LoVo (cell line): Measurements from ENCODE around the gene USH2A.
"Not testable (repeated sequence)": the region's sequence is repeated elsewhere in the genome, so short reads cannot be mapped to it uniquely, and the experiment has no call there.

ENCODE experiments used
- DNase-seq: peaks from one replicate; pipeline ENCODE4 v3.0.0-alpha.2; 2016; ENCODE audit warnings: low spot score

The USH2A gene

DNA sequence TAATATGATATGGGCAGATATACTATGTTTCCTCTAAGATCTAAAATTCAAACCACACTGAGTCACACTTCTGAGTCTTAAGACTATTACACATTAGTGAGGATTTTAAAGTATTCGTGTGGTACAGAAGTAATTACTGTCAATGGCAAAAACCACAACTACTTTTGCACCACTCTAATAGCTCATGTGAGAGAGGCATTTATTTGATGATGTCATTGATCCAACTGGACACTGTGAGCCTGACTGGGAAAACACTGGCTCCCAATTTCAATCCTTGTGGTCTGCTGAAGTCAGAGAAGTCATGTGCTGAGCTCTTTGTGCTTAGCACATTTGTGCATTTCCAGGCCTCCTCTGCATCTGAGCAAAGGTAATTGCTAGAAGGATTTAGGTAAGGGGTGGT is 377.8 kb downstream of the USH2A start:
- no peak for DNase-seq

DNA sequence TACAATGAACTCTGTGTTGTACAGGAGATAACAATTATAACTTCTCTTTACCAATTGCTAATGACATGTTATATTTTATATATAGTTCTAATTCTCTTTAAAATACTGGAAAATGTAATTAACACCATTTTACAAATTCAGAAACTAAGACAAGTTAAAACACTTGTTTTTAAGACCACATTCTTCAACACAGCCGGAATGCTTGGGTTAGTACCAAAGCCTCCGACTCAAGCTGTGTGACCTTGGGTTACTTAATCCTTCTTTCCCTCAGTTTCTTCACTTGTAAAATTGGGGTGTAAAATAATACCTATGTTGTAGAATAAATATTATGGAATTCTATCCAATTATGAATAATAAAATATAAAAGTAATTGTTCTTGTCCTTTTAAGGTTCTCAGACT is 378.7 kb downstream of the USH2A start:
- no peak for DNase-seq

DNA sequence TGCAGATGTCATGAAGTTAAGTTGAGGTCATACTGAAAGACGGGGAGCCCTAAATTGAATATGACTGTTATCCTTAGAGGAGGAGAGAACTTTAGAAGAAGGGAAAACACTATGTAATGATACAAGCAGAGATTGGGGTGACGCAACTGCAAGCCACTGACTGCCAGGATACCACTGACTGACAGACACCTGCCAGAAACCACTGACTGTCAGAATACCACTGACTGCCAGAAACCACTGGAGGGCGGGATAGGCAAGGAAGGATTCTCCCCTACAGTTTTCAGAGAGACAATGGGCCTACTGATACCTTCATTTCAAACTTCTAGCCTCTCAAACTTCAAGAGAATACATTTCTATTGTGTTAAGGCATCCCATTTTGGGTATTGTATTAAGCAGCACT is 388.7 kb downstream of the USH2A start:
- no peak for DNase-seq

- DNase-seq: no peak
Measured at GRCh38 chr1:216032961-216033614, 390.2 kb downstream of the USH2A start.

DNA sequence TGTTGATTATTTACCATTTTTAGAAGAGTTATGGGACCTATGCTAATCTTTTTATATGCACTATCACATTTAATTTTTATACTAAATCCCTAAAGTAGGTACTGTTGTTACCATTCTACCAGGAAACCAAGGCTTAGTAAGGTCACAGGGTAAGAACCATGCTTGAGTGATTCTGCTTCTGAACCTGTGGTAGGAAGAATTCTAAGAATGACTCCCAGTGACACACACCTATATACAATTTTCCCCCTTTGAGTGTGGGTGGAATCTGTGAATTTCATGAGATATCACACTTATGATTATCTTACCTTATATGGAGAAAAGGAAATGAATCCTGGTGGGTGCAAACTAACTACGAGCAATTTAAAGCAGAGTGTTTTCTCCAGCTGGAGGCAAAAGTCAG is 391.0 kb downstream of the USH2A start:
- DNase-seq: no peak

GRCh38 chr1:216028631-216029030 is 394.6 kb downstream of the USH2A start:
- DNase-seq: no peak

- no peak for DNase-seq
Measured at GRCh38 chr1:216024546-216024945, 398.7 kb downstream of the USH2A start.

GRCh38 chr1:216020743-216021345 is 402.4 kb downstream of the USH2A start:
- no peak for DNase-seq

DNA sequence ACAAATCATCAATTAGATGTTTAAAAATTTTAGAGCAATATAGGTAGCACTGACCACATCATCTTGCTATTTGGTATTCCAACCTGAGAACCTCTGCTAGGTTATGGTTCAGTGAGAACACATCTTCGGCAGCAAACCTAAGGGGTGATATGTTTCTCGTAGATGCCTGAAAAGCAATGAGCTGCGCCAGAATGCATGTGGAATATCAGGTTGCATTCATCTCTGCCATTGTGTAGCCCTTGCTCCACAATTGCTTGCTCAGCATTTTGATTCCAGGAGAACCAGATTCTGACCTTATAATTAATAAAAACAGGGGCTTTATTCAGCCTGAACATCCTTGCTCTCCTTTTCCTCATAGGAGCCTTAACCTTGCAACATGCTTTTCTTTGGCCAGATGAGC is 408.1 kb downstream of the USH2A start:
- no peak for DNase-seq

- DNase-seq: no peak
Measured at GRCh38 chr1:216014086-216014485, 409.2 kb downstream of the USH2A start.

DNA sequence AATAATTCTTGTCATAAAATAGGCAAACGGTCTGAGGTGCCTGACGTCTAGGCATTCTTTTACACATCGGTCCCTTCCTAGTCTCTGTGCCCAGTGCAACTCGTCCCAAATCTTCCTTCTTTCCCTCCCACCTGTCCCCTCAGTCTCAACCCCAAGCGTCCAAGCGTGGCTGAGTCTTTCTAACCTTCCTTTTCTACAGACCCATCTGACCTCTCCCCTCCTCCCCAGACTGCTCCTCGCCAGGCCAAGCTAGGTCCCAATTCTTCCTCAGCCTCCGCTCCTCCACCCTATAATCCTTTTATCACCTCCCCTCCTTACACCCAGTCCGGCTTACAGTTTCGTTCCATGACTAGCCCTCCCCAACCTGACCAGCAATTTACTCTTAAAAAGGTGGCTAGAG is 413.8 kb downstream of the USH2A start:
- DNase-seq: not testable (repeated sequence)

GRCh38 chr1:216005916-216006315 is 417.3 kb downstream of the USH2A start:
- no peak for DNase-seq

DNA sequence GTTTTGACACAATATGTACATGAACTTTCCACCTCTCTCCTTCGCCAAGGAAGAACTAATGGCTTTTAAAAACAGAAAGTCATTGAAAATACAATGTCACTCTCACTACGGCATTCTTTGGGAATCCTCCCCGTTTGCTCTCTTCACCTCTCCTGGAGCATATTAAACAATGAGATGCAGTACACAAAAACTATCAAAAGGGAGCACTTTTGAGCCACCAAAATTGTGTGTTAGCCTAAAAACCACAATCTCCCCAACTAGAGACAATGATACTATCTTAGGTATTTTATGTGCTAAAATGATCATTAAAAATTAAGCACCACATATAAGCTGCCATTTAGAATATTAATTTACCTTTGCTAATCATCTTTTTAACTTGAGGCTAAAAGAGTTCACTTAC is 430.6 kb downstream of the USH2A start:
- DNase-seq: no peak

GRCh38 chr1:215987092-215987875 is 436.0 kb downstream of the USH2A start:
- no peak for DNase-seq

DNA sequence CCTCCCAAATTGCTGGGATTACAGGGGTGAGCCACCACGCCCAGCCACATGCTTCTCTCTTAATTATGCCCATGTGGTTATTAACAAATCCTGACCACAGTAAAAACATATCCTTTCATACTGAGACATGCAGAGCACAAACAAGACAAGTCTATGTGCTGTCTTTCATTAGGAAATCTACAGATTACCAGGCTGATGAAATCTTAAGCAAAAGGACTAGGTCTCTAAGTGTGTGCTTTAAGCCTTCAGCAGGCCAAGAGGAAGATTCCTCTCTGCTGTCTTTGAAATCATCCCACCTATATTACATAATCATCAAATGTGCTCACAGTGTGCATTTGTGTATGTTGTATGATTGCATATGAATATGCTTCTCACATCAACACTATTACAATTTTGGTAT is 436.8 kb downstream of the USH2A start:
- DNase-seq: no peak

DNA sequence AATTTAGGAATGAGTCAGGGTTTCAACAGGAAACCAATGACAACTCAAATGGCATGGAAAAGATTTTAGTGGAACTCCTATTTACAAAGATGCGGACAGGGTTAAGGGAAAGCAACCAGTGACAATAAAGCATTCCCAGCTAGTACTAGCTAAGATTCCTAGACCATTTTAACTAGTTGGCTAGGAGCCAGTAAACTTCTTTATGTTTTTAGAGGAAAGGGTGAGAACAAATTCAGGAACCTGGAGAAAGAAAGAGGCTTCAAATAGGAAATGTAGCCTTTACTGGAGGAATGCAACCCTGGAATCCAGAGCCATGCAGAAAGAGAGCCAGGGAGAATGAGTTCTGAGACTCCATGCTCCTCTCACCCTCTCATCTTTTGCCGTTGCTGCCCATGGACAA is 439.6 kb downstream of the USH2A start:
- DNase-seq: no peak

- DNase-seq: no peak
Measured at GRCh38 chr1:215971793-215972441, 451.3 kb downstream of the USH2A start.

- no peak for DNase-seq
Measured at GRCh38 chr1:215970406-215970805, 452.8 kb downstream of the USH2A start.

DNA sequence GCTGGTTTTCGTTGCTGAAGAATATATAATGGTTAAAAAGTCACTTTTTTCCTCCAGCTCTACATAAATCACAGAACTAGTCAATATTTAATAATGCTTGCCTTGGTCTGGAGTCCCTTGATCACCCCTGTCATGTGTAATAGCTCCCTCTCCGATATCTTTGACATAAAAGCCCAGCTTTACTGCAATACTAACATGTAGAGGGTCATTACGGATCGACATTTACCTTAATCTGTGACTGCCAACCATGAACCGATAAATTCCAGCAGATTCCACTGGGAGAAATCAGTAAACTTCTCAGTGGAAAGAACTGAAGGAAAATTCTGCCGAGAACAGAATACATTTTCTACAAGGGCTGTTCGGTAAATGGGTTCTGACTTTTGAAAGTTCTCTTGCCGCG is 459.6 kb downstream of the USH2A start:
- no peak for DNase-seq

GRCh38 chr1:215963040-215963439 is 460.2 kb downstream of the USH2A start:
- no peak for DNase-seq

GRCh38 chr1:215958841-215959240 is 464.4 kb downstream of the USH2A start:
- no peak for DNase-seq

- DNase-seq: no peak
Measured at GRCh38 chr1:215957663-215958062, 465.6 kb downstream of the USH2A start.

GRCh38 chr1:215932558-215932957 is 490.7 kb downstream of the USH2A start:
- no peak for DNase-seq
